Endometrial microvascular endothelial cells (primary cell): Measurements from ENCODE around the gene ZNF439. TPM values are rescaled to one million over a fixed set of nuclear protein-coding genes. Genes with fewer than 3 reads are reported as not detected.
"Not testable (repeated sequence)": the region's sequence is repeated elsewhere in the genome, so short reads cannot be mapped to it uniquely, and the experiment has no call there.

Source experiments
- in situ Hi-C: cut with HindIII; loops from 2 replicates; pipeline ENCODE4 v1.10.0; 2017; ENCODE audit warnings: low sequenced_read_pairs, low pct_unique_long_range_greater_than_20kb; ENCODE audit errors: inconsistent ontology term
- total RNA-seq: library from RNA; depleted of rRNA; stranded (reverse); fragments of >200 nt; gene quantifications from one replicate; pipeline ENCODE4 v1.2.3, GENCODE V29; 2015; ENCODE audit errors: inconsistent ontology term

The ZNF439 gene
- 0.09 TPM for total RNA-seq

- in situ Hi-C loops: no loop called here
Measured at GRCh38 chr19:11848594-11849469, at the start of gene ZNF439. ZNF439 (plus strand) TSS chr19:11848726; CDS start chr19:11848868, 142 bp downstream.

GRCh38 chr19:11806354-11807098, 42.0 kb upstream of the ZNF439 start:
- in situ Hi-C loops: no loop called here

- in situ Hi-C loops: no loop called here
Measured at GRCh38 chr19:11807099-11807380, 41.5 kb upstream of the ZNF439 start.

- in situ Hi-C loops: no loop called here
Measured at GRCh38 chr19:11813703-11814028, 34.9 kb upstream of the ZNF439 start.

GRCh38 chr19:11814029-11814699, 34.4 kb upstream of the ZNF439 start, which contains the start of gene ZNF440:
ZNF440 (plus strand) TSS chr19:11814273; CDS start chr19:11814448, 175 bp downstream.
- in situ Hi-C loops: no loop called here

GRCh38 chr19:11814700-11815035, 33.9 kb upstream of the ZNF439 start:
- in situ Hi-C loops: no loop called here

GRCh38 chr19:11821474-11822109, 26.9 kb upstream of the ZNF439 start:
- in situ Hi-C loops: no loop called here

GRCh38 chr19:11828957-11829876, 19.3 kb upstream of the ZNF439 start:
- in situ Hi-C loops: not testable (repeated sequence)

- in situ Hi-C loops: no loop called here
Measured at GRCh38 chr19:11832253-11832912, 16.1 kb upstream of the ZNF439 start.

GRCh38 chr19:11833541-11833940, 15.0 kb upstream of the ZNF439 start:
- in situ Hi-C loops: no loop called here

- in situ Hi-C loops: not testable (repeated sequence)
Measured at GRCh38 chr19:11835626-11836066, 12.9 kb upstream of the ZNF439 start.

- in situ Hi-C loops: no loop called here
Measured at GRCh38 chr19:11843722-11844121, 4.8 kb upstream of the ZNF439 start.

- in situ Hi-C loops: not testable (repeated sequence)
Measured at GRCh38 chr19:11847615-11848014, 911 bp upstream of the ZNF439 start.

GRCh38 chr19:11848200-11848593, 329 bp upstream of the ZNF439 start:
- in situ Hi-C loops: no loop called here

- in situ Hi-C loops: not testable (repeated sequence)
Measured at GRCh38 chr19:11850289-11850688, 1.8 kb downstream of the ZNF439 start.

- in situ Hi-C loops: no loop called here
Measured at GRCh38 chr19:11853358-11853757, 4.8 kb downstream of the ZNF439 start.

GRCh38 chr19:11856596-11857250, 8.2 kb downstream of the ZNF439 start:
- in situ Hi-C loops: no loop called here
